ENCODE results near the gene CENPM.

Gene CENPM

GRCh38 chr22:41929418-41929810 lies 17.5 kb downstream of the CENPM start:
- no peak for DNase-seq

GRCh38 chr22:41928593-41929417 lies 18.1 kb downstream of the CENPM start:
- no peak for DNase-seq

- DNase-seq, result no peak
Measured at GRCh38 chr22:41927813-41928212, 19.1 kb downstream of the CENPM start.

- peak; percentile 87 for DNase-seq
Measured at GRCh38 chr22:41925783-41926460, 21.0 kb downstream of the CENPM start.

GRCh38 chr22:41923595-41924276 lies 23.2 kb downstream of the CENPM start:
- DNase-seq, result no peak

GRCh38 chr22:41922940-41923594 lies 23.9 kb downstream of the CENPM start:
- no peak for DNase-seq

GRCh38 chr22:41922328-41922727 lies 24.6 kb downstream of the CENPM start:
- no peak for DNase-seq

- no peak for DNase-seq
Measured at GRCh38 chr22:41920271-41920976, 26.5 kb downstream of the CENPM start.

- peak; percentile 72 for DNase-seq
Measured at GRCh38 chr22:41919357-41920224, 27.4 kb downstream of the CENPM start.

- DNase-seq, result no peak
Measured at GRCh38 chr22:41917903-41918791, 28.8 kb downstream of the CENPM start.

GRCh38 chr22:41917375-41917902 lies 29.5 kb downstream of the CENPM start:
- DNase-seq, result no peak

- no peak for DNase-seq
Measured at GRCh38 chr22:41916745-41917358, 30.1 kb downstream of the CENPM start.

- no peak for DNase-seq
Measured at GRCh38 chr22:41915786-41916493, 31.0 kb downstream of the CENPM start.

- peak; percentile 70 for DNase-seq
Measured at GRCh38 chr22:41915035-41915785, 31.7 kb downstream of the CENPM start, which contains the start of gene SHISA8. Gene SHISA8, minus strand, starts transcription at chr22:41915074. Its CDS starts 407 bp downstream, at chr22:41914667.

GRCh38 chr22:41914611-41915034 lies 32.3 kb downstream of the CENPM start:
- no peak for DNase-seq

GRCh38 chr22:41913842-41914534 lies 33.0 kb downstream of the CENPM start:
- DNase-seq, result no peak

GRCh38 chr22:41913040-41913719 lies 33.8 kb downstream of the CENPM start:
- no peak for DNase-seq
